ENCODE data around the gene DHRS1.

GRCh38 chr14:24293525-24293924, 6.1 kb downstream of the DHRS1 start:
- TF ChIP-seq CTCF (IDR thresholded peaks at IDR 0.05) (no peak), POLR2A (IDR thresholded peaks at IDR 0.05) (no peak), POLR2AphosphoS5 (IDR thresholded peaks at IDR 0.05) (no peak)

All from sigmoid colon (tissue), 4 donors.